ENCODE results near the gene DHODH.

GRCh38 chr16:72013888-72014581, 5.5 kb downstream of the DHODH start:
- TF ChIP-seq, protein P1, sequence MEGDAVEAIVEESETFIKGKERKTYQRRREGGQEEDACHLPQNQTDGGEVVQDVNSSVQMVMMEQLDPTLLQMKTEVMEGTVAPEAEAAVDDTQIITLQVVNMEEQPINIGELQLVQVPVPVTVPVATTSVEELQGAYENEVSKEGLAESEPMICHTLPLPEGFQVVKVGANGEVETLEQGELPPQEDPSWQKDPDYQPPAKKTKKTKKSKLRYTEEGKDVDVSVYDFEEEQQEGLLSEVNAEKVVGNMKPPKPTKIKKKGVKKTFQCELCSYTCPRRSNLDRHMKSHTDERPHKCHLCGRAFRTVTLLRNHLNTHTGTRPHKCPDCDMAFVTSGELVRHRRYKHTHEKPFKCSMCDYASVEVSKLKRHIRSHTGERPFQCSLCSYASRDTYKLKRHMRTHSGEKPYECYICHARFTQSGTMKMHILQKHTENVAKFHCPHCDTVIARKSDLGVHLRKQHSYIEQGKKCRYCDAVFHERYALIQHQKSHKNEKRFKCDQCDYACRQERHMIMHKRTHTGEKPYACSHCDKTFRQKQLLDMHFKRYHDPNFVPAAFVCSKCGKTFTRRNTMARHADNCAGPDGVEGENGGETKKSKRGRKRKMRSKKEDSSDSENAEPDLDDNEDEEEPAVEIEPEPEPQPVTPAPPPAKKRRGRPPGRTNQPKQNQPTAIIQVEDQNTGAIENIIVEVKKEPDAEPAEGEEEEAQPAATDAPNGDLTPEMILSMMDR (IDR thresholded peaks at IDR 0.05; ENCODE audit: low read depth, low read length) = no peak
- no peak for TF ChIP-seq EZH2phosphoT487 (IDR thresholded peaks at IDR 0.05; ENCODE audit: low read depth)

Data from OCI-LY3 (cell line).